HUDEP-2 (cell line): ENCODE data around the gene UBR2.
A peak's percentile ranks its signal among the peaks of the same experiment; 100 is the strongest.

ENCODE experiments used
- DNase-seq, 76 experiments: peaks; one replicate each; lab custom pipeline; 2025; ENCODE audit not compliant: unreplicated experiment in 76 of 76; lab: John Stamatoyannopoulos, UW

The UBR2 gene

DNA sequence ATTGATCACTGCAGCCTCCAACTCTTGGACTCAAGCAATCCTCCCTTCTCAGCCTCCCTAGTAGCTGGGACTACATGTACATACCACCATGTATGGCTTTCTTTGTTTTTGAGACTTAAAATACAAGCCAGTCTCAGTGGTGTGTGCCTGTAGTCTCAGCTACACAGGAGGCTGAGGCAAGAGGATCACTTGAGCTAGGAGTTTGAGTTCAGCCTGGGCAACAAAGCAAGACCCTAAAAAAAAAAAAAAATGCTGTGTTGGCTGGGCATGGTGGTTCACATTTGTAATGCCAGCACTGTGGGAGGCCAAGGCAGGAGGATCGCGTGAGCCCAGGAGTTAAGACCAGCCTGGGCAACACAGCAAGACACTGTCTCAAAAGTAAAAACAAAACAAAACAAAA lies 51.7 kb downstream of the UBR2 start:
- no peak for DNase-seq

DNA sequence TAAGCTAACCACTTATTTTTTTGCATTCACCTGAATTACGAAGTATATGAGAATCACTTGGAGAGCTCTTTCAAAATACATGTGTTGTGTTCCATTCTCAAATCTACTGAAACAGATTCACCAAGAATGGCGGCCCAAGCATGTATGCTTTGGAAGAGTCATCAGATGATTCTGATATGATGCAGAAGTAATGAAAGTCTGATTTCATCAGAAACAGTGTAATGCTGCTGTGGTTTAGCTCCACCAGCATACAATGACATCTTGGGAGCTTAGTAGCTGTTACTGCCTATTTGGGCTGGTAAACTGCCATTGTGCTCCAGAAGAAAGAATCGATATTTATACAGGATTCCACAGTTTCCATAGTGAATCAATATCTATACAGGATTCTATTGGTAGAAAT lies 52.9 kb downstream of the UBR2 start:
- DNase-seq, result no peak

DNA sequence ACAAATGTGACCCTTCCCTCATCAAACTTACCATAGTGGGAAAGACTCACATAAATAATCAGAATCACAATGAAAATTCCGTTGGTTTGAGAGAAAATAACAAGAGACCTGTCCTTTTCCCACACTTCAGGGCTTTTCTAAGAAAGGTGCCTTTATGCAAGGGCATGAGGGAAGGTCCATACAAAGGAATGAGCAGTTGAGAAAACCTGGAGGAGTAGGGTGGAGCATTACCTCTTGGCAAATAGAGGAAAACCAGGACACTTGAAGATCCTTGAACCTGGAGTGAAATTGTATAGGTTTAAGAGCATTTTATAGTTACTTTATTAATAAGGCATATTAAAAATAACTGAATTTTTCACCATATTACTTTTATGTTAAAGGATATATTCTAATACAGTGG lies 54.3 kb downstream of the UBR2 start:
- no peak for DNase-seq

DNA sequence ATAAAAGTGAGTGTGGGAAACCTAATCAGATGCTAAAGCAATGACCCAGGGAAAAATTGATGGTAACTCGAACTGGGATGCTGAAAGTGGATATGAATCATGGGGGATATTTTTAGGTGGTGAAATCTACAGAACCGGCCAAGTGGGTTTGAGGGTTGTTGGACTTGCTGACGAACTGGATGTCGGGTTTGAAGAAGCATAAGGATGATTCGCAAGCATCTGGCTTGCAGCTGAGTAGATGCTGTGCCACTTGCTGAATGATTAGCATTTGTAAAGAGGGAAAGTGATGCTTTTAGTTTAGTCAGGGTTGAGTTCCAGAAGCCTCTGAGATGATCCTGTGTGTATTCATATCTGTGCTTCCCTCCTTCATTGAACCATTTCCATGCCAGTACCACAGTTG lies 54.9 kb downstream of the UBR2 start:
- no peak for DNase-seq

DNA sequence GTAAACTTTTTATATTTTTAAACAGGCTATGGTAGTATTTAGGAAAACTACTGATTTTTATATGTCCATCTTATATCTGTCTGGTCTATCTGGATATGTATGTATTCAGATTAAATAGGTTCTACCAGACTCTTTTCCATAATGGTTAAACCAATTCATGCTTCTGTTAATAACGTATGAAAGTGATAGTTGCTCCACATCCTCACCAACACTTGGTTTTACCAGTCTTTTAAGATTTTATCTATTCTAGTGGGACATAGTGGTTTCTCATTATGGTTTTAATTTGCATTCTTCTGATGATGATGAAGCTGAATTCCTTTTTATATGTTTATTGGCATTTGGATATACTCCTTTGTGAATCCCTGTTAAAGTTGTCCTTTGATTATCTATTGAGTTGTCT lies 56.1 kb downstream of the UBR2 start:
- no peak for DNase-seq

DNA sequence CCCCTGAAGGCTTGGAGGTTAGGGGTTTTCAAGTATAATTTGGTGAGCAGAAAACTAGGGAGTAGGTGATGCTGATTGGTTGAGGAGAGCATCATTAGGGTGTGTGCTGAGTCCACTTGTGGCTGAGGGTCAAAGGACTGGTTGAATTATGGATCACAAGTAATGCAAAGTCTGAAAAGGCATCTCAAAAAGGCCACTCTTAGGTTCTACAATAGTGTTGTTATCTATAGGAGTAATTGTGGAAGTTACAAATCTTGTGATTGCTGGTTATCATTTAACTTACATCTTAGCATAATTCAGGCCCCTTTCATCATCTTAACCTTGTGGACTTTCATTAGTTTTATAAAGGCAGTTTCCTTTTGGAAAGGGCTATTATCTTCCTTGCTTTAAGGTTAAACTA lies 60.8 kb downstream of the UBR2 start:
- DNase-seq, result no peak

DNA sequence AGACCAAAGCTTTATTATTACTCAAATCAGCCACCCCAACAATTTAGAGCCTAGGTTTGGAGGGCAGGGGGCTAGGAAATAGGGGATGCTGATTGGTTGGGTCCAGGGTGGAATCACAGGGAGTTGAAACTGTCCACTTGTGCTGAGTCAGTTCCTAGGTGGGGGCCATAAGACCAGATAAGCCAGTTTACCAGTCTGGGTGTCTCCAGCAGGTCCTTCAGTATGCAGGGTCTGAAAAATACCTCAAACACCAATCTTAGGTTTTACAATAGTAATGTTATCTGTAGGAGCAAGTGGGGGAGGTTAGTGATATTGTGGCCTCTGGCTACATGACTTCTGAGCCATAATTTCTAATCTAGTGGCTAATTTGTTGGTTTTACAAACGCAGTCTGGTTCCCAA lies 63.2 kb downstream of the UBR2 start:
- peak in 3 of 76 experiments; percentile 11 to 23 (median 11) for DNase-seq

DNA sequence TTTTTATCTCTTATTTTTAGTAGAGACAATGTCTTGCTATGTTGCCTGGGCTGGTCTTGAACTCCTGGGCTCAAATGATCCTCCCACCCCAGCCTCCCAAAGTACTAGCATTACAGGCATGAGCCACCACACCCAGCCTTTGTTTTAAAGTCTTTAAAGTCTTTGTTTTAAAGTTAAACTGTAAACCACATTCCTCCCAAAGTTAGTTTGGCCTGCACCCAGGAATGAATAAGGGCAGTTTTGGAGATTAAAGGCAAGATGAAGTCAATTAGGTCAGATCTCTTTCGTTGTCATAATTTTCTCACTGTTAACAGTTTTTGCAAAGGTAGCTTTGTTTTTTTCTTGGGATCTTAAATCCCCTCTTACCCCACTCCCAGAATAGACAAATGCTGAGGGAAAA lies 63.8 kb downstream of the UBR2 start:
- peak in 2 of 76 experiments; percentile 10 to 16 for DNase-seq

DNA sequence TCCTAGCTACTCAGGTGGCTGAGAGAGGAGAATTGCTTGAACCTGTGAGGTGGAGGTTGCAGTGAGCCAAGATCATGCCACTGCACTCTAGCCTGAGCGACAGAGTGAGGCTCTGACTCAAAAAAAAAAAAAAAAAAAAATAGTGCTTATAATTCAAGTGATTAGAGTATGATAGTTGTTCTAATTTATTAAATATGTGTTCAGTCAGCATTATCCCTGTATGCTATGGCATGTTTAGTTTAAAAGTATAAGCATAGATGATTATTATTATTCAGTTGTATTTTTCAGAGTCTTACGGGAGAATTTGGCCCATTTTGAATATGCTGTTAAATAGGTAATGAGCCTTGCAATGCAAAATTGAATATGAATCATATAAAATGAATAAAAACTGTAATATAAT lies 64.8 kb downstream of the UBR2 start:
- no peak for DNase-seq

DNA sequence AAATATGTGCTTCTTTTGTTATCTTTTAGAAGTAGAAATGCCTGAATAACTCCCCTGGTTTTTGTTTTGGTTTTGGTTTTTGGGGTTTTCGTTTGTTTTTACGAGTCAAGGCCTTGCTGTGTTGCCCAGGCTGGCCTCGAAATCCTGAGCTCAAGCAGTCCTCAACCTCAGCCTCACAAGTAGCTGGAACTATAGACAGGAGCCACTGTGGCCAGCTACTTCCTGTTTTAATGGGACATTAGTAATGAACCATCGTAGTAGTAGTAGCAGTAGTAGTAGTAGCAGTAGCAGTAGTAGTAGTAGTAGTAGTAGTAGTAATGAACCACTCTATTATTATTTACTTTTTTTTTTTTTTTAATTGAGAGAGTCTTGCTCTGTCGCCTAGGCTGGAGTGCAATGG lies 66.0 kb downstream of the UBR2 start:
- DNase-seq, result no peak

DNA sequence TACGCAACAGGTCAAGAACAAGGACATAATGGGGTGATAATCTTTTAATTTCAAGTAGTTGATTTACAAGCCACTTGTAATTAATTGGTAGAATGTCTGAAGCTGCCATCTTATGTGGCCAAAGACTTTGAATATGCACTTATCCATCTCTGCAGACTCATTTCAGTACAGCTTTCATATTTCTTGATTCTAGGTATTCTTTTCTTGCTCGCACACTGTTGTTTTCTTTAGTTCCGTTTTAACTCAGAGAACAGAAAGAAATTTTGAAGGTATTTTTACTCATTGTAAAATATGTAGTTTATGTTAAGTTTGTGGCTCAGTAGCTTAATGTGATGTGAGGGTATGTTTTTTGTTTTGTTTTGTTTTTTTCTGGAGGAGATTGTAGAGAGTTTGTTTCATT lies 73.9 kb downstream of the UBR2 start:
- DNase-seq, result no peak

DNA sequence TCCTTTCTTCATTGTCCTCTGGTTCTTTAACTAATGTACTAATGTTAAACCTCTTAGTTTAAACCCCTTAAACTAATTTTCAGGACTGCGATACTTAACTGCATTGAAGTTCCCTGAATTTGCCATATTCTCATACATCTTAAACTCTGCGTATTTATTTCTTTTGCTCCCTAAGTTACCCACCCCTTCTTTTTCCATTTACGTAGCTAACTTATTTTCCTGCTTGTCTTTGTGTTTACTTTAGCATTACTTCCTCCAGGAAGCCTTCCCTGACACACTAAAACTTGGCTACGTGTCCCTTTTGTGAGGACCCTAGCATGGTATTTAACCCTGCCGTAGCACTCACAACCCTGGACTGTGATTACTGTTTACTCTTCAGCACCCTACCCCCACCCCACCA lies 79.0 kb downstream of the UBR2 start:
- no peak for DNase-seq

DNA sequence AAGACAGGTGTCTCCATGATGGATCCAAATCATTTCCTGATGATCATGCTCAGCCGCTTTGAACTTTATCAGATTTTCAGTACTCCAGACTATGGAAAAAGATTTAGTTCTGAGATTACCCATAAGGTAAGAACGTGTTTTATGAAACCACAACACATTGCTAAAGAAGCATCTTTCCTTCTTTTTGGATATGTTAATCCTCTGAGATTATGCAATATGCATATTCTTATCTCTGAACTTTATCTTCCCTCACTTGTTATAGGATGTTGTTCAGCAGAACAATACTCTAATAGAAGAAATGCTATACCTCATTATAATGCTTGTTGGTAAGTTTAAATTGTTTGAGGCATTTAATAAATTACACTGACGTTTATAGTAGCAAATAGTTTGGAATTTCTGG lies 80.4 kb downstream of the UBR2 start:
- no peak for DNase-seq

DNA sequence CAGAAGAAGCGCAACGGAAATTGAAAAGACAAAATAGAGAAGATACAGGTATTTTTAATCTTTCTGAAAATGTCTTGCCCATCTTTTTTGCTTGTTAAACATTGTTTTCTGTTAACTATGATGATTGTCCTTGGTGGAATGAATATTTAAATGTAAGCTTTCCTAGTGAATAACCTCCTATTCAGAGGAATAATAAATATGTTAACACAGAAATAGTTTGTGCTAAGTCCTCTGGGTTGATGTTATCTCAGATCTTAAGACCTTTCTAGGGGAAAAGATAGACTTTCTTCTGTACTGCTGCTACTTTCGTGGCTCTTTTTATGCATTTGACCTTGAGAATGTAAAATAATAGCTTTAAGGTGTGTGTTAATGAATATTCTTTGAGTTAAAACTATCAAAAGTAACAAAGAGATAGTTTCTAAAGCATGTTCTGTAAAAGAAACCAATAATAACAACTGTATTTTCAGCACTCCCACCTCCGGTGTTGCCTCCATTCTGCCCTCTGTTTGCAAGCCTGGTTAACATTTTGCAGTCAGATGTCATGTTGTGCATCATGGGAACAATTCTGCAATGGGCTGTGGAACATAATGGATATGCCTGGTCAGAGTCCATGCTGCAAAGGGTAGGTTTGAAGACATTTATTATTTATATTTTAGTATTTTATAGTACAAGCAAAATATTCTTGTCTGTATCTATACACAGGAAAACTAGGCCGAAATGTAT lies 88.4 kb downstream of the UBR2 start:
- no peak for DNase-seq

DNA sequence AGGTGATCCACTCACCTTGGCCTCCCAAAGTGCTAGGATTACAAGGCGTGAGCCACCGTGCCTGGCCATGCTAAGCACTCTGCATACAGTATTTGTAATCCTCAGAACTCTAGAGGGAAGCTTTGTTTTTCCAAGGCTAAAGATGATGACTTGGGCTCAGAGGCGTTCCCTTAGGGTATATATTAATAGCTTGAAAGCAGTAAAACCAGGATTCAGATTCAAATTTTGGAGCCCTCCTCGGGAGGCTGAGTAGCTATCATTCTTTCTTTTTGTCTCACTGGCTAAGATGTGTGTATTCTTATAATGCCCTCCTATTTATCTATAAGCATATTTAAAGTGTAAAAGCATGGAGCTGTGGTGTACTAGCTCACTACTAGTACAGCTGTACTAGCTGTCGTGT lies 90.0 kb downstream of the UBR2 start:
- DNase-seq, result no peak

DNA sequence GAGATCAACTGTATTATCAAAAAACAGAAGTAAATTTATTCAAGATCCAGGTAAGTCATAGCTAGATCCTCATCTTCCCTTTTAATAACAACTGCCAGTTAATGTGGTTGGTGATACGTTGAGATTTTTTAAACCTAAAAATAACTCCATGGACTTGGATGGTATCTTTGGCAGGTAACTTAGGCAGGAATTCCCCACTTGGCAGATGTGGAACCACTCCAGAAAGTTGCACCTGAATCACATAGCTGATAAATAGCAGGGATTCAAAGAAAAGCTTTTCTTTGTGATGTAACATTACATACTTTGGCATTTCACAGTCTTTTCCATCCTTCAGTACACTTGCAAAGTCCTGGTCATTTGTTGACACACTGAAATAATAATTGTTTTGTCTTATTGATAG lies 96.0 kb downstream of the UBR2 start:
- no peak for DNase-seq

DNA sequence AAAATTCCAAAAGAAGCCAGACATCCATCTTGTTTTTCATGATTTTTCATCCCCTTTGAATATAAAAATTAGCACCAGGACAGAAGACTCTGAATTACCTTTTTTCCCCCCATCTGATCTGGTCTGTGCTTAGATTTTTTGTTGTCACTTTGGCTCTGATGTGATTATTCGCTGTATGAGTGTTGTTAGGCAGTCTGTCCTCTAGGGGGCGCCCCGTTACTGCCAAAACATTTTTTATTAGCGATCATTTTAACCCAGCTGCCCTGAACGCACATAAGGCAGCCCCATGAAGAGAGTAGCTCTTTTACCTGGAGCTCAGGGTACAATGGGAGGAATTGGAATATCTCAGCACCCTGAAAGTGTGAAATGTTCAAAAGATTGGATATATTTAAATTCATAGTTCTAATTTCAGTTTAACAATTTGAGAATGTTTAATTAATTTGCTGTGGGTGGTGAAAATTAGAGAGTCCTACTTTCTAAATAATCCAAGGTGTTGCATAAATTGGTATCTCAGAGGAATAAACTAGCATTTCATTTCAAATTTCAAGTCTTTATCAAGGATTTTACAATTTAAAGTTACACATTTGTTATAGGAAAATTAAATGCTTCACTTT lies 97.8 kb downstream of the UBR2 start:
- peak in 73 of 76 experiments; percentile 13 to 86 (median 64) for DNase-seq

DNA sequence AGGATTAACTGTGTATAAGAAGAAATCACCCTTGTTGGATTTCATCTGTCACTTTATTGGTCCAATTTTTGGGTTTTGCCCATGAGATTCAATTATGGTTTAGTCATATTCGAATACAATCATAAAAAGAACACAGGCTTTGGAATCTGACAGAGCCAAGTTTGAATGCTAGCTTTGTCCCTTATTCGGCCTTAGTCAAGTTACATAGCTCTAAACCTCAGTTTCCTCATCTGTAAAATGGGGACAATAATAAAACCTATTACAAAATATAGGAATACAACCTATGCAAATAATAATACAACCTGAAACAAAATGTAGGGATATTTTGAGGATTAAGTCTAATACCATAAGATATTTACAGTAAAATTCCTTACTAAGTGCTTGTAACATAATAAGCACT lies 100.9 kb downstream of the UBR2 start:
- DNase-seq, result no peak

DNA sequence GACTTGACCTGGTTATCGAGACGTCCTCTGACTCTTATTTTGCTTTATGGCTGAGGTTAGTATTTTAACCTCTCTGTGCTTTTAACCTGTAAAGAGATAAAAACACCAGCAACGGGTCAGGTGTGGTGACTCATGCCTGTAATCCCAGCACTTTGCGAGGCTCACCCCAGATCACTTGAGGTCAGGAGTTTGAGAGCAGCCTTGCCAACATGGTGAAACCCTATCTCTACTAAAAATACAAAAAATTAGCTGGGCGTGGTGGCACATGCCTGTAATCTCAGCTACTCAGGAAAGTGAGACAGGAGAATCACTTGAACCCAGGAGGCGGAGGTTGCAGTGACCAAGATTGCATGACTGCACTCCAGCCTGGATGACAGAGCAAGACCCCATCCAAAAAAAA lies 110.5 kb downstream of the UBR2 start:
- peak in 71 of 76 experiments; percentile 25 to 89 (median 67) for DNase-seq

DNA sequence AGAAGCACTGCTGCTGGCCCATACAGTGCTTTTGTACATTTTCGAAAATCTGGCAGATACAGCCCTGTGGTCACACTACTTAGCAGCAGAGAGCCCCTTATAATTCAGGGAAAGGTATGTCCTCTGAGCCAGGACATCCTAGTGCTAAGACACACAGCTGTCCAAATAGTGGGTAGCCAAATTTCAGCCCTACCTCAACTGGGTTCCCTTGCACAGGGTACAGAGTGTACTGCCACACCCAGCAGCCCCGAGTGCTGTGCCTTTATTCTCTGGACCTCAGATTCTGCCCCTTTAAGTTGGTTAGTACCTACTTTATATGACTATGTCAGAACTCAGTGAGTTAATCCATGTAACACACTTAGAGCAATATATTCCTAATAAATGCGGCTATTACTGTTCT lies 111.0 kb downstream of the UBR2 start:
- DNase-seq, result no peak

DNA sequence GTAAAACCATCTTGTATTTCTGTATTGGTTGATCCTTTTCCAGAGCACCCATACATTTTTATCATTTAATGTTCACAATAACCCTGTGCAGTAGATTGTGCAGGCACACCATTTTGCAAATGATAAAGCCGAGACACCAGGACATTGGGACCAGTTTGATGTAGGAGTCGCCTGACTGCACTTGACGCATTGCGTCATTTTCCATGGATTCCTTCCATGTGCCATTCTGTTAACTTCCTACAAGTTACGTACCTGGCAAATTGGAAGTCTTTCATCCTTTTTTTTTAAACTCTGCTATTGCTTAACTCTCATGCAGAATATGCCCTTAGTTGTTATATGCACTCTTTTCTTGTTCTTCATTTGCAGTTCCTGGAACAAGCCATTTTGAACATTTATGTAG lies 115.5 kb downstream of the UBR2 start:
- no peak for DNase-seq

DNA sequence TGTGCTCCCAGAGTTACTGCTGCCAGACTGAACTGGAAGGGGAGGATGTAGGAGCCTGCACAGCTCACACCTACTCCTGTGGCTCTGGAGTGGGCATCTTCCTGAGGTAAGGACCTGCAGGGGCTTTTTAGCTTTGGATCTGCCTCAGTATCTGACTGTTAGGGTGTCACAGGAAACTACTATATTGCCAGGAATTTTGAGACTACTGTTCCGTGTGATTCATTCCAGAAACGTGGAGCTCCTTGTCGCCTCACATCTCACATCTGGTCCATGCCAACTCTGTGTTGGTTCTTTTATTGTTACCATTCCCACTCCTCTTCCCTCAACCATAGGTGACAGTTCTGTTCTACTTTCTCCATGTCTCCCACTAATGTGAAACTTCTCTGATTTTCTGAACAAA lies 124.5 kb downstream of the UBR2 start:
- no peak for DNase-seq

DNA sequence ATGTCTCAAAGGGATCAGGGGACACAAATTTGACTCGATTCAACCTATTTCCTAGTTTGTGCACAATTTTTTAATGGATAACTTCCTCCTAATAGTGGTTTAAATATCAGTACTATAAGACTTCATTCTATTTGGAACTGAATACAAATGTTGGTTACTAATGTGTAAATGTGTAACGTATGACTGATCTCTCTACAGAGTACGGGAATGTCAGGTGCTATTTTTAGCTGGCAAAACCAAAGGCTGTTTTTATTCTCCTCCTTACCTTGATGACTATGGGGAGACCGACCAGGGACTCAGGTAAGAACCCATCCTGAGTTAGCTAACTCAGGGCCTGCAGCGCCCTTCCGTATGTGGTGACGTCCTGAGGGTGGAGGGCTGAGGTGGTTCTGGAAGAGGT lies 125.5 kb downstream of the UBR2 start:
- no peak for DNase-seq
